Measurements from ENCODE around the gene DLX6. TPM values are rescaled to one million over a fixed set of nuclear protein-coding genes. Genes with fewer than 3 reads are reported as not detected.

DLX6 gene
- total RNA-seq, 6 experiments from 2014 or later = not detected

DNA sequence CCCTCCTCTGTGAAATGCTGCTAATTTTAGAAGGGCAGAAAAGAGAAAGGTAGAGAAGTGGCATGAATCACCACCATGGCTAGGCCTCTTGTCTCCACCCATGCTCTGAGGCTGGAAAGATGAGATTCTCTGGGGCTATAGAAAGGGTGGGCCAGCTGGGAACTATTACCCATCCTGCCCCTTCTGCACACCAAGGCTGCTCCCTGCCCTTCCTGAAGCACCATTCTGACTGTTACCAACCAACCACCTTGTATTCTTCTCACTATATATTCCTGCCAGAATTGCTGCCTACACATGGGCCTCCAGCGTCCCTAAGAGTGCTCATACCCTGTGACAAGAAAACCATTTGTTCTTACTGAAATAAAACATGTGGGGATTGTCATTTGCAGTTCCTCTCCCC, 11.4 kb upstream of the DLX6 start:
- 43% methylated on average over 1 of the region's 1 CpG for WGBS (ENCODE audit: insufficient coverage, low coverage, low lambda C conversion rate, missing lambda C conversion rate)
- ATAC-seq = no peak
- H3K9me3 ChIP-seq = no peaks in the 10 kb centered on the region
- DNase-seq = no peak
- no peak overlapping the region for H3K27ac ChIP-seq
- no peak overlapping the region for H3K4me3 ChIP-seq
- no peaks in the 10 kb centered on the region for H3K4me1 ChIP-seq
- TF ChIP-seq CTCF (IDR thresholded peaks at IDR 0.05) (no peak), POLR2A (IDR thresholded peaks at IDR 0.05) (no peak)
- peaks cover 9 to 74% of the 10 kb centered on the region in 2 donors for H3K27me3 ChIP-seq
- intact Hi-C loops (cut with DNase I) = no loop called here
- H3K36me3 ChIP-seq = no peaks in the 10 kb centered on the region

DNA sequence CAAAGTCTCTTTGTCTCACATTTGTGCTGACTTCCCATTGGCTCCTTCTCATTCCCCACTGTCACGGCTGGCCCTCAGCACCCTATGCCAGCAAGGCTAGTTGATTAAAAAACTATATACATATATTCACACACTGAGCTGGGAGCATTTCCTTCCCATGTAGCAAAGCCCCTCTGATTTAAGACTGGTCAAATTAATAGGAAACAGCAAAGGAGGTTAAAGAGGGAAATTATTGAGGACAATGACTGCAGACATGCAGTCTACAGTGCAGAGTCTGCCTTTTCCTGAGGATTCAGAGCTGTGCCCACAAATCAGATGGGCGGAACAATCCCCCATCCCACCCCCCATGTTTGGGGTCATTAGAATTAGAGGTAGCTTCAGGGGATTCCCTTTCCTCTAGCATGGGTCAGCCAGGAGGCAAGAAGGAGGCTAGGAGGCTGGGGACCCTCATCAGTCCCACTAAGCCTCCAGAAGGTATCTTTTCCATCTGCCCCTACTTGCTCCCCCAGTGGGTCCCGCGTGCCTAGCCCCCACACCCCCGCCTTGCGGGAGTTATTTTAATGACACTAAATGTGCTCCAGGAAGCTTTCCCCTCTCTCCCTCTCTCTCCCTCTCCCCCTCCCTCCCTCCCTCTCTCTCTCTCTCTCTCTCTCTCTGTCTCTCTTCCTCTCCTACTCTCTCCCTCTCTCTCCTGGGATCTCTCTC, 9.8 kb upstream of the DLX6 start:
- Histone ChIP-seq H3K27me3 (peaks cover 9 to 73% of the 10 kb centered on the region in 2 donors), H3K36me3 (no peaks in the 10 kb centered on the region), H3K4me1 (no peaks in the 10 kb centered on the region), H3K9me3 (no peaks in the 10 kb centered on the region), H3K27ac (no peak overlapping the region), H3K4me3 (no peak overlapping the region)
- no peak for ATAC-seq
- no peak for DNase-seq
- TF ChIP-seq CTCF (IDR thresholded peaks at IDR 0.05) (no peak), POLR2A (IDR thresholded peaks at IDR 0.05) (no peak)
- WGBS (ENCODE audit: insufficient coverage, low coverage, low lambda C conversion rate, missing lambda C conversion rate) = 6% methylated on average over 6 of the region's 6 CpGs
- intact Hi-C loops (cut with DNase I) = no loop called here

- no peak overlapping the region for H3K27ac ChIP-seq
- H3K4me3 ChIP-seq = no peak overlapping the region
- WGBS (ENCODE audit: insufficient coverage, low coverage, low lambda C conversion rate, missing lambda C conversion rate) = 4% methylated on average over 24 of the region's 32 CpGs
- no peaks in the 10 kb centered on the region for H3K36me3 ChIP-seq
- ATAC-seq = no peak
- H3K4me1 ChIP-seq = no peaks in the 10 kb centered on the region
- no peaks in the 10 kb centered on the region for H3K9me3 ChIP-seq
- TF ChIP-seq CTCF (IDR thresholded peaks at IDR 0.05) = no peak
- H3K27me3 ChIP-seq = peaks cover 9 to 73% of the 10 kb centered on the region in 2 donors
- intact Hi-C loops (cut with DNase I) = no loop called here
- no peak for DNase-seq
Observed at GRCh38 chr7:96996111-96996957, 9.0 kb upstream of the DLX6 start.

DNA sequence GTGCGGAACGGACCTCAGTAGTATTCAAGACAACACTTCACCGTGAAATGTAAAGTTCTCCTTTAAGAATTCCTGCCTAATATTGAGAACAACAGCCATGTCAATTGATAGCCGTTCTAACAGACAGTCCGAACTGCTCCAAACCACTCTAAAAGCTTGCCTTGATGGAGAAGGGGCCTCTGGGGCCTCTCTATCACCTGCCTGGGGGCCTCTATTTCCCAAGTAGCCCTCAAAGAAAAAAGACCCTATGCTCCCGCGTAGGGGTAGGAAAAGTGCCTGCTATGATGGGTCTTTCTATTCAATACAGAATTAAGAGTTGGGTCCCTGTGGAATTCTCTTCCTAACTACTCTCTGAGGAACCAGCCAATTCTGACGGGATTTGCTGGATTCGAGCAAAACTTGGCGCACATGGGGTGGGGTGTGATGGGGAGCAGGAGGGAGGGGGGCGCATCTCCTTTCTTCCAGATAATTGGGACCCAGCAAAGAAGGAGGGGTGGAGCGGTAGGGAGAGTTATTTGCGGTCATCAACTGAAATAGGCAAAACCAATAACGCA, 8.3 kb upstream of the DLX6 start:
- Histone ChIP-seq H3K4me3 (no peak overlapping the region), H3K9me3 (no peaks in the 10 kb centered on the region), H3K4me1 (no peaks in the 10 kb centered on the region), H3K27me3 (peaks cover 13 to 74% of the 10 kb centered on the region in 2 donors), H3K36me3 (no peaks in the 10 kb centered on the region), H3K27ac (no peak overlapping the region)
- intact Hi-C loops (cut with DNase I) = no loop called here
- TF ChIP-seq POLR2A (IDR thresholded peaks at IDR 0.05) (no peak), CTCF (IDR thresholded peaks at IDR 0.05) (no peak)
- DNase-seq (no peak), ATAC-seq (no peak)
- under 1% methylated on average over 13 of the region's 14 CpGs for WGBS (ENCODE audit: insufficient coverage, low coverage, low lambda C conversion rate, missing lambda C conversion rate)

Data from right lobe of liver (tissue), 6 donors.